Right lobe of liver (tissue), 6 donors: ENCODE data around the gene FAM181A. TPM values are rescaled to one million over a fixed set of nuclear protein-coding genes. Genes with fewer than 3 reads are reported as not detected.

ENCODE experiments used
- ATAC-seq, 4 donors: fragments of 200-7000 bp; cut with Tn5 transposase; one replicate each; pipeline ENCODE4 v1.9.1; 2020; ENCODE audit warnings: mild to moderate bottlenecking in 4 of 4, moderate library complexity in 4 of 4
- DNase-seq, 3 donors: peaks; one replicate each; pipeline ENCODE4 v3.0.0-alpha.2; 2020
- H3K27ac ChIP-seq, 3 donors: fragments of 200-600 bp; one replicate each; pipeline ENCODE4 v1.8.0; 2022
- H3K27me3 ChIP-seq, 2 donors: fragments of 200-600 bp; one replicate each; pipeline ENCODE4 v1.8.0; 2022
- H3K36me3 ChIP-seq, 4 donors: fragments of 200-600 bp; sonication (generic) in 1 of 4; one replicate each; pipeline versions ENCODE4 v1.5.1 to v1.8.0; 2017 to 2022; ENCODE audit warnings: control low read depth in 1 of 4
- H3K4me1 ChIP-seq, 4 donors: fragments of 200-600 bp; sonication (generic) in 1 of 4; one replicate each; pipeline versions ENCODE4 v1.5.1 to v1.8.0; 2017 to 2022; ENCODE audit warnings: control low read depth in 1 of 4
- H3K4me3 ChIP-seq, 3 donors: fragments of 200-600 bp; one replicate each; pipeline ENCODE4 v1.8.0; 2022
- H3K9me3 ChIP-seq, 4 donors: fragments of 200-600 bp; sonication (generic) in 1 of 4; one replicate each; pipeline versions ENCODE4 v1.5.1 to v1.8.0; 2017 to 2022; ENCODE audit warnings: control low read depth in 1 of 4
- POLR2A ChIP-seq: fragments of 450-650 bp; IDR thresholded peaks from one replicate; pipeline ENCODE4 v1.6.1; 2017; ENCODE audit warnings: antibody characterized with exemption, mild to moderate bottlenecking
- WGBS: methylation state at CpG from one replicate; pipeline ENCODE4 v1.1.6; 2018; ENCODE audit warnings: low coverage, low lambda C conversion rate; ENCODE audit not compliant: insufficient coverage; ENCODE audit errors: missing lambda C conversion rate; 5-methylcytosine and 5-hydroxymethylcytosine counted together
- intact Hi-C, 2 donors: fragments of 100-400 bp; cut with DNase I; formaldehyde crosslinking; loops; one replicate each; pipeline versions ENCODE4 v1.11.2 to v1.14.1; 2022
- total RNA-seq, 6 experiments: library from RNA; depleted of rRNA in 2 of 6; stranded (reverse); fragments of >200 nt in 2 of 6; fragmentation: NEBNext Ultra II Directional in 3 of 6; extraction: Animal tissue kit (Norgen Biotek cat#: 25700) in 3 of 6; gene quantifications; one replicate each; pipeline versions ENCODE4 v1.1.0 to v1.2.4, GENCODE V29; 2016 to 2023
- TF ChIP-seq, protein P1 (sequence below), 4 donors: fragments of 200-600 bp in 3 of 4; fragments of 450-650 bp in 1 of 4; IDR thresholded peaks; one replicate each; pipeline versions ENCODE4 v1.5.1 to v1.8.0; 2016 to 2022; ENCODE audit warnings: antibody characterized with exemption in 4 of 4, mild to moderate bottlenecking in 2 of 4
- donor health status: DM: no; HTN: yes; CAD: no.
- donor health status: DM: no; HTN: no; CAD: no.
- donor health status: DM: no; HTN: no; CAD: no.
- donor health status: DM: no; HTN: yes; CAD: no.
- donor health status: DM: no; HTN: yes; CAD: no.

FAM181A gene
- total RNA-seq, 6 experiments from 2014 or later = not detected

DNA sequence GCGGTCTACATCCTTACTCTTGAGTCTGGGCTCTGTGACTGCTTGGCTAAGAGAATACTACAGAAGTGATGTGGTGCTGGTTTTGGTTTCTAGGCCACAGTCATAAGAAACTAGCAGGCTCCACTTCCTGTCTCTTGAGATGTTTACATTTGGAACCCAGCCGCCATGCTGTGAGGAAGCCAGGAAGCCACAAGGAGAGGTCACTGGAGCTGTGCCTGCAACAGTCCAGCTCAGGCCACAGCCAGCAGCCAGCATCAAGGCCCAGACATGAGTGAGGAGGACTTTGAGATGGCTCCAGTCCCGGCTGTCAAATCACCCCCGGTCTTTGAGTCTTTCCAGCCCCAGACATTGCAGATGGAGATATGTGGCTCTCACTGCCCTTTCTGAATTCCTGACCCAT is 12.9 kb upstream of the FAM181A start:
- Histone ChIP-seq H3K36me3 (no peaks in the 10 kb centered on the region), H3K9me3 (no peaks in the 10 kb centered on the region), H3K27ac (no peak overlapping the region), H3K4me1 (no peaks in the 10 kb centered on the region), H3K4me3 (no peak overlapping the region), H3K27me3 (no peaks in the 10 kb centered on the region)
- ATAC-seq = no peak
- no peak for TF ChIP-seq POLR2A
- TF ChIP-seq, protein P1, sequence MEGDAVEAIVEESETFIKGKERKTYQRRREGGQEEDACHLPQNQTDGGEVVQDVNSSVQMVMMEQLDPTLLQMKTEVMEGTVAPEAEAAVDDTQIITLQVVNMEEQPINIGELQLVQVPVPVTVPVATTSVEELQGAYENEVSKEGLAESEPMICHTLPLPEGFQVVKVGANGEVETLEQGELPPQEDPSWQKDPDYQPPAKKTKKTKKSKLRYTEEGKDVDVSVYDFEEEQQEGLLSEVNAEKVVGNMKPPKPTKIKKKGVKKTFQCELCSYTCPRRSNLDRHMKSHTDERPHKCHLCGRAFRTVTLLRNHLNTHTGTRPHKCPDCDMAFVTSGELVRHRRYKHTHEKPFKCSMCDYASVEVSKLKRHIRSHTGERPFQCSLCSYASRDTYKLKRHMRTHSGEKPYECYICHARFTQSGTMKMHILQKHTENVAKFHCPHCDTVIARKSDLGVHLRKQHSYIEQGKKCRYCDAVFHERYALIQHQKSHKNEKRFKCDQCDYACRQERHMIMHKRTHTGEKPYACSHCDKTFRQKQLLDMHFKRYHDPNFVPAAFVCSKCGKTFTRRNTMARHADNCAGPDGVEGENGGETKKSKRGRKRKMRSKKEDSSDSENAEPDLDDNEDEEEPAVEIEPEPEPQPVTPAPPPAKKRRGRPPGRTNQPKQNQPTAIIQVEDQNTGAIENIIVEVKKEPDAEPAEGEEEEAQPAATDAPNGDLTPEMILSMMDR (IDR thresholded peaks at IDR 0.05) = no peak
- intact Hi-C loops = no loop called here
- peak in 1 of 3 donors; percentile 46 for DNase-seq
- WGBS = 79% methylated on average over 2 of the region's 4 CpGs

DNA sequence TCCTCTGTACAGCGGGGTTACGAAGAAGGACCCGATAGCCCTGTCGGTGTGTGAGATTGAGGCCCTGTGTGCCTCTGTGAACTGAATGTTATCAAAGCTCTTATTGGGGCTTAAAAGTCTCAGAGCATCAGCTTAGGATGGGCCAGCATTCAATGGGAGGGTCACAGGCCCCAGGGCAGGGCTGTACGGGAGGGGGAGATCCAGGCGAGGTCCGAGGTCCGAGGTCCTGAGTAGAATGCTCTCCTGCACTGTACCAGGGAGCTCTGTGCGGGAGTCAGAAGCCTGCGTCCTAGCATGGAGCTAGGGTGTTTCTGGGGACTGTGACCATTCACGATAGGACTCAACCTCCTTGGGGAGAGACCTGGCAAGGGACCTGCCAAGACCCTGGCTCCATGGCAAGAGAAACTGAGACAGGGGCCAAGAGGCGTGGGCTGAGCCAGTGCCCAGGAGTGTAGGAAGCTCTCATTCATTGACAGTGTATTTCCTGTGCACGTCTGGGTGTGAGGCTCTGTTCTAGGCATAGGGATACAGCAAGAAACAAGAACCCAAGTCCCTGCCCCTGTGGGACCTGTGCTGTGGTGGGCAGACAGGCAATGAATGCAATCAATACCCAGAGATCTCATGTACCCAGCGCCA is 12.0 kb upstream of the FAM181A start:
- Histone ChIP-seq H3K4me1 (no peaks in the 10 kb centered on the region), H3K27ac (no peak overlapping the region), H3K9me3 (no peaks in the 10 kb centered on the region), H3K27me3 (no peaks in the 10 kb centered on the region), H3K4me3 (no peak overlapping the region), H3K36me3 (no peaks in the 10 kb centered on the region)
- intact Hi-C loops = no loop called here
- WGBS = 62% methylated on average over 6 of the region's 14 CpGs
- DNase-seq (peak in 1 of 3 donors; percentile 30), ATAC-seq (no peak)
- TF ChIP-seq POLR2A = no peak
- TF ChIP-seq, protein P1 (IDR thresholded peaks at IDR 0.05) = no peak

DNA sequence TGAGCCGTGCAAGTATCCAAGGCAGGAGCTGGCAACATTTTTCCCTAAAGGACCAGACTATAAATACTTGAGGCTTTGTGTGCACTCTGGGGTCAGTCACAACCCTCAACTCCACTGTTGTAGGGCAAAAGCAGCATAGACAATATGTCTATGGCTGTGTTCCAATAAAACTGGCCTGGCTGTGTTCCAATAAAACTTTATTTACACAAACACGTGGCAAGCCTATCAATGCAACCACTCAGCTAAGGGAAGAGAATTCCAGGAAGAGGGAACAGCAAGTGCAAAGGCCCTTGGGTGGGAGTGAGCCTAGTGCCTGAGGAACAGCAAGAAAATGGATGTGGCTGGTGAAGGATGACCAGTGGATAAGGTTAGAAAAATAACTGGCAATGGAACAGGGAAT is 11.3 kb upstream of the FAM181A start:
- intact Hi-C loops = no loop called here
- Histone ChIP-seq H3K36me3 (no peaks in the 10 kb centered on the region), H3K27ac (no peak overlapping the region), H3K9me3 (no peaks in the 10 kb centered on the region), H3K4me1 (no peaks in the 10 kb centered on the region), H3K27me3 (no peaks in the 10 kb centered on the region), H3K4me3 (no peak overlapping the region)
- WGBS = 19% methylated on average over 2 of the region's 2 CpGs
- TF ChIP-seq, protein P1 (IDR thresholded peaks at IDR 0.05) = no peak
- no peak for TF ChIP-seq POLR2A
- DNase-seq (no peak), ATAC-seq (no peak)

DNA sequence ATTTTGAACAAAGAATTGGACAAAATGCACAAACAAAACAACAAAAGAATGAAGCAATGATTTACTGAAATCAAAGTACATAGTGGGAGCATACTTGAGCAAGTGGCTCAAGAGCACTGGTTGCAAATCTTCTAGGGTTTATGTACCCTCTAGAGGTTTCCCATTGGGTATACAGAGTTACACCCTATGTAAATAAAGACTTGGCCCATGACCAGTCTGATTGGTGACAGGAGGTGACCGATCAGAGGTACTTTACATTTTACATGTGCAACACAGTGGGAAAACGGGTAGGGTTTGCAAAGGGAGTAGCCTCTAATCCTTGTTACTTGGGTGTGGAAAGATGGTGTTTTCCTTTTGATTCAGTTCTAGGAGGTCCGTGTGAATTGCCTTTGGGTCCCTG is 10.6 kb upstream of the FAM181A start:
- ATAC-seq = no peak
- TF ChIP-seq, protein P1 (IDR thresholded peaks at IDR 0.05) = no peak
- TF ChIP-seq POLR2A = no peak
- Histone ChIP-seq H3K4me1 (no peaks in the 10 kb centered on the region), H3K27me3 (no peaks in the 10 kb centered on the region), H3K36me3 (no peaks in the 10 kb centered on the region), H3K27ac (no peak overlapping the region), H3K4me3 (no peak overlapping the region), H3K9me3 (no peaks in the 10 kb centered on the region)
- intact Hi-C loops = no loop called here
- DNase-seq = no peak
- WGBS = 55% methylated on average over 3 of the region's 3 CpGs

DNA sequence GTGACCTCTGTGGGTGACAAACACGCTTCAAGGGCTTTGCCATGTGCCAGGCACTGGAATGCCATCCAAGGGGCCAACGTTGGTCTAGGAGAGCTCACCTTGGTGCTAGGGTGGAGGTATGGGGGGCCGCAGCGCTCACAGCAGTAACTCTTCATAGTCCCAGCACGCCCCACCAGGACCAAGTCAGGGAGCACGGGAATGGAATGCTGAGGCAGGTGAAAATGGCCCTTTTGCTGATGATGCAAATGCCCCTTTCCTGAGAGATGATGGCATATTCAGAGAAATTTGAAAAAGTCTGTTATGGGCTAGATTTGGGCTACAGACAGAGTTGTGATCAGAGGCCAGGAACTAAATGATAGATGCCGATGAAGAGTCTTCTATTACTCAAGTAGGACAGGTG is 10.0 kb upstream of the FAM181A start:
- H3K36me3 ChIP-seq = no peaks in the 10 kb centered on the region
- DNase-seq = no peak
- WGBS = 54% methylated on average over 4 of the region's 7 CpGs

More for the DNA sequence above, 10.0 kb upstream of the FAM181A start:
- Histone ChIP-seq H3K4me3 (no peak overlapping the region), H3K27ac (no peak overlapping the region), H3K4me1 (no peaks in the 10 kb centered on the region), H3K9me3 (no peaks in the 10 kb centered on the region), H3K27me3 (no peaks in the 10 kb centered on the region)
- TF ChIP-seq, protein P1 (IDR thresholded peaks at IDR 0.05) = no peak
- TF ChIP-seq POLR2A = no peak
- ATAC-seq = no peak
- intact Hi-C loops = no loop called here
